ENCODE measurements around the gene SCARB1.

GRCh38 chr12:124758266-124759220 is 105.1 kb downstream of the SCARB1 start:
- no peak for TF ChIP-seq CTCF (IDR thresholded peaks at IDR 0.05)
- TF ChIP-seq ZFX (IDR thresholded peaks at IDR 0.05; ENCODE audit: borderline replicate concordance): no peak

All from 22Rv1 (cell line).